ENCODE measurements around the gene SH3BP1. TPM values are rescaled to one million over a fixed set of nuclear protein-coding genes. Genes with fewer than 3 reads are reported as not detected.

The SH3BP1 gene
- total and polyA plus RNA-seq, 2 of the 13 experiments (the other 11 are each of a cell fraction or from before 2014, with no cell fraction given): 8.4 to 18.5 TPM

DNA sequence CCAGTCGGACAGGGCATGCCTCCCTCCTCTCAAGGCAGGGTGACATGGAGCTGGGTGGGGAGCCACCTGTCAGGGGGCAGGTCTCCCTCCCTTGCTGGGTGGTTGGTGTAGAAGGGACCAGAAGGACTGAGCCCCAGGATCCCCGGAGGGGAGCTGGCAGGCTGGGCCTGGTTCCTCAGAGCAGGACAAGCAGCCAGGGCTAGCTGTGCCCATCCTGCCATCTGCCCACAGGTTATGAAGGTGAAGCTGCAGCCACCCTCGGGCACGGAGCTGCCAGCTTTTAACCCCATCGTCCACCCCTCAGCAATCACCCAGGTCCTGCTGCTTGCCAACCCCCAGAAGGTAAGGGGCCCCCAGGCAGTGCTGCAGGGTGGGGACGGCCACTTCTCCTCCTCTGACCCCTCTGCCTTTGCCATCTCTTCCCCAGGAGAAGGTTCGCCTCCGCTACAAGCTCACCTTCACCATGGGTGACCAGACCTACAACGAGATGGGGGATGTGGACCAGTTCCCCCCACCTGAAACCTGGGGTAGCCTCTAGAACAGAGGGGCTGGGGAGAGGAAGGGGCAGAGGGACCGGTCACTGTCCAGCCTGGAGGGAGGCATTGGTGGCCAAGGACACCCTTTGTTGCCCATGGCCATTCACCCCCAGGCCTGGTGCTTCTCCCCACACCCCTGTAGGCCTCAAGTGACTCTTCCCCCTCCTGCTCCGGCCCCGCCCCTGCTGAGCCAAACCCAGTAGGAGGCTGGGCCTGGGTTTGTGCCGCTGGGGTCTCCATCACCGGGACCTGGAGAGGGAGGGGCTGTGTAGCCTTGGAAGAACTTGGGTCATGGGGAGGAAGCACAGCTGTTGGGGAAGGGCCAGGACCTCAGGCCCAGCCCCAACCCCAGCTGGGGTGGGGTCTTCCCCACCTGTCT, 7.0 kb upstream of the SH3BP1 start (continued):
- TF ChIP-seq, protein P1, sequence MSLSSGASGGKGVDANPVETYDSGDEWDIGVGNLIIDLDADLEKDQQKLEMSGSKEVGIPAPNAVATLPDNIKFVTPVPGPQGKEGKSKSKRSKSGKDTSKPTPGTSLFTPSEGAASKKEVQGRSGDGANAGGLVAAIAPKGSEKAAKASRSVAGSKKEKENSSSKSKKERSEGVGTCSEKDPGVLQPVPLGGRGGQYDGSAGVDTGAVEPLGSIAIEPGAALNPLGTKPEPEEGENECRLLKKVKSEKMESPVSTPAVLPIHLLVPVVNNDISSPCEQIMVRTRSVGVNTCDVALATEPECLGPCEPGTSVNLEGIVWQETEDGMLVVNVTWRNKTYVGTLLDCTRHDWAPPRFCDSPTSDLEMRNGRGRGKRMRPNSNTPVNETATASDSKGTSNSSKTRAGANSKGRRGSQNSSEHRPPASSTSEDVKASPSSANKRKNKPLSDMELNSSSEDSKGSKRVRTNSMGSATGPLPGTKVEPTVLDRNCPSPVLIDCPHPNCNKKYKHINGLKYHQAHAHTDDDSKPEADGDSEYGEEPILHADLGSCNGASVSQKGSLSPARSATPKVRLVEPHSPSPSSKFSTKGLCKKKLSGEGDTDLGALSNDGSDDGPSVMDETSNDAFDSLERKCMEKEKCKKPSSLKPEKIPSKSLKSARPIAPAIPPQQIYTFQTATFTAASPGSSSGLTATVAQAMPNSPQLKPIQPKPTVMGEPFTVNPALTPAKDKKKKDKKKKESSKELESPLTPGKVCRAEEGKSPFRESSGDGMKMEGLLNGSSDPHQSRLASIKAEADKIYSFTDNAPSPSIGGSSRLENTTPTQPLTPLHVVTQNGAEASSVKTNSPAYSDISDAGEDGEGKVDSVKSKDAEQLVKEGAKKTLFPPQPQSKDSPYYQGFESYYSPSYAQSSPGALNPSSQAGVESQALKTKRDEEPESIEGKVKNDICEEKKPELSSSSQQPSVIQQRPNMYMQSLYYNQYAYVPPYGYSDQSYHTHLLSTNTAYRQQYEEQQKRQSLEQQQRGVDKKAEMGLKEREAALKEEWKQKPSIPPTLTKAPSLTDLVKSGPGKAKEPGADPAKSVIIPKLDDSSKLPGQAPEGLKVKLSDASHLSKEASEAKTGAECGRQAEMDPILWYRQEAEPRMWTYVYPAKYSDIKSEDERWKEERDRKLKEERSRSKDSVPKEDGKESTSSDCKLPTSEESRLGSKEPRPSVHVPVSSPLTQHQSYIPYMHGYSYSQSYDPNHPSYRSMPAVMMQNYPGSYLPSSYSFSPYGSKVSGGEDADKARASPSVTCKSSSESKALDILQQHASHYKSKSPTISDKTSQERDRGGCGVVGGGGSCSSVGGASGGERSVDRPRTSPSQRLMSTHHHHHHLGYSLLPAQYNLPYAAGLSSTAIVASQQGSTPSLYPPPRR (CRISPR knock-in tag; IDR thresholded peaks at IDR 0.05; ENCODE audit: borderline replicate concordance): no peak
- TF ChIP-seq SP140L (CRISPR knock-in tag; IDR thresholded peaks at IDR 0.05; ENCODE audit: borderline replicate concordance) (no peak), ZFYVE20 (CRISPR knock-in tag; IDR thresholded peaks at IDR 0.05; ENCODE audit: borderline replicate concordance, low read depth) (no peak), PAWR (CRISPR knock-in tag; IDR thresholded peaks at IDR 0.05; ENCODE audit: borderline replicate concordance) (no peak), THYN1 (CRISPR knock-in tag; IDR thresholded peaks at IDR 0.05; ENCODE audit: borderline replicate concordance, low read depth) (no peak), ZMYM2 (CRISPR knock-in tag; IDR thresholded peaks at IDR 0.05) (no peak), ZNF629 (CRISPR knock-in tag; conservative IDR thresholded peaks at IDR 0.05) (no peak), SNAPC2 (CRISPR knock-in tag; IDR thresholded peaks at IDR 0.05) (no peak), ZNF564 (CRISPR knock-in tag; IDR thresholded peaks at IDR 0.05) (no peak), ZBTB3 (CRISPR knock-in tag; IDR thresholded peaks at IDR 0.05; ENCODE audit: borderline replicate concordance, low read depth) (no peak), NFKBIZ (CRISPR knock-in tag; IDR thresholded peaks at IDR 0.05) (no peak), ZNF850 (CRISPR knock-in tag; conservative IDR thresholded peaks at IDR 0.05) (no peak)
- TF ChIP-seq, protein P2, sequence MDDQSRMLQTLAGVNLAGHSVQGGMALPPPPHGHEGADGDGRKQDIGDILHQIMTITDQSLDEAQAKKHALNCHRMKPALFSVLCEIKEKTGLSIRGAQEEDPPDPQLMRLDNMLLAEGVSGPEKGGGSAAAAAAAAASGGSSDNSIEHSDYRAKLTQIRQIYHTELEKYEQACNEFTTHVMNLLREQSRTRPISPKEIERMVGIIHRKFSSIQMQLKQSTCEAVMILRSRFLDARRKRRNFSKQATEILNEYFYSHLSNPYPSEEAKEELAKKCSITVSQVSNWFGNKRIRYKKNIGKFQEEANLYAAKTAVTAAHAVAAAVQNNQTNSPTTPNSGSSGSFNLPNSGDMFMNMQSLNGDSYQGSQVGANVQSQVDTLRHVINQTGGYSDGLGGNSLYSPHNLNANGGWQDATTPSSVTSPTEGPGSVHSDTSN (CRISPR knock-in tag; IDR thresholded peaks at IDR 0.05; ENCODE audit: borderline replicate concordance): no peak
- TF ChIP-seq, protein P3, sequence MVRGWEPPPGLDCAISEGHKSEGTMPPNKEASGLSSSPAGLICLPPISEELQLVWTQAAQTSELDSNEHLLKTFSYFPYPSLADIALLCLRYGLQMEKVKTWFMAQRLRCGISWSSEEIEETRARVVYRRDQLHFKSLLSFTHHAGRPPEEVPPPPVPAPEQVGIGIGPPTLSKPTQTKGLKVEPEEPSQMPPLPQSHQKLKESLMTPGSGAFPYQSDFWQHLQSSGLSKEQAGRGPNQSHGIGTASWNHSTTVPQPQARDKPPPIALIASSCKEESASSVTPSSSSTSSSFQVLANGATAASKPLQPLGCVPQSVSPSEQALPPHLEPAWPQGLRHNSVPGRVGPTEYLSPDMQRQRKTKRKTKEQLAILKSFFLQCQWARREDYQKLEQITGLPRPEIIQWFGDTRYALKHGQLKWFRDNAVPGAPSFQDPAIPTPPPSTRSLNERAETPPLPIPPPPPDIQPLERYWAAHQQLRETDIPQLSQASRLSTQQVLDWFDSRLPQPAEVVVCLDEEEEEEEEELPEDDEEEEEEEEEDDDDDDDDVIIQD (CRISPR knock-in tag; IDR thresholded peaks at IDR 0.05; ENCODE audit: low read depth): no peak
- TF ChIP-seq, protein P4, sequence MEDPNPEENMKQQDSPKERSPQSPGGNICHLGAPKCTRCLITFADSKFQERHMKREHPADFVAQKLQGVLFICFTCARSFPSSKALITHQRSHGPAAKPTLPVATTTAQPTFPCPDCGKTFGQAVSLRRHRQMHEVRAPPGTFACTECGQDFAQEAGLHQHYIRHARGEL (CRISPR knock-in tag; IDR thresholded peaks at IDR 0.05): 0 out of 2 replicates have a peak, but pooled peaks have one; percentile 14
- TF ChIP-seq, protein P5, sequence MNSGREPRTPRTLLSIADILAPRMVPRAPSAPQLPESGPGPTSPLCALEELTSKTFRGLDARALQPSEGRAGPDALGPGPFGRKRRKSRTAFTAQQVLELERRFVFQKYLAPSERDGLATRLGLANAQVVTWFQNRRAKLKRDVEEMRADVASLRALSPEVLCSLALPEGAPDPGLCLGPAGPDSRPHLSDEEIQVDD (CRISPR knock-in tag; IDR thresholded peaks at IDR 0.05; ENCODE audit: borderline replicate concordance): no peak
- TF ChIP-seq, protein P6, sequence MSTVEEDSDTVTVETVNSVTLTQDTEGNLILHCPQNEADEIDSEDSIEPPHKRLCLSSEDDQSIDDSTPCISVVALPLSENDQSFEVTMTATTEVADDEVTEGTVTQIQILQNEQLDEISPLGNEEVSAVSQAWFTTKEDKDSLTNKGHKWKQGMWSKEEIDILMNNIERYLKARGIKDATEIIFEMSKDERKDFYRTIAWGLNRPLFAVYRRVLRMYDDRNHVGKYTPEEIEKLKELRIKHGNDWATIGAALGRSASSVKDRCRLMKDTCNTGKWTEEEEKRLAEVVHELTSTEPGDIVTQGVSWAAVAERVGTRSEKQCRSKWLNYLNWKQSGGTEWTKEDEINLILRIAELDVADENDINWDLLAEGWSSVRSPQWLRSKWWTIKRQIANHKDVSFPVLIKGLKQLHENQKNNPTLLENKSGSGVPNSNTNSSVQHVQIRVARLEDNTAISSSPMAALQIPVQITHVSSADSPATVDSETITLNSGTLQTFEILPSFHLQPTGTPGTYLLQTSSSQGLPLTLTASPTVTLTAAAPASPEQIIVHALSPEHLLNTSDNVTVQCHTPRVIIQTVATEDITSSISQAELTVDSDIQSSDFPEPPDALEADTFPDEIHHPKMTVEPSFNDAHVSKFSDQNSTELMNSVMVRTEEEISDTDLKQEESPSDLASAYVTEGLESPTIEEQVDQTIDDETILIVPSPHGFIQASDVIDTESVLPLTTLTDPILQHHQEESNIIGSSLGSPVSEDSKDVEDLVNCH (CRISPR knock-in tag; IDR thresholded peaks at IDR 0.05): no peak

Measured in HepG2 (cell line).